ENCODE data around the gene ADAMTS15. TPM values are rescaled to one million over a fixed set of nuclear protein-coding genes. Genes with fewer than 3 reads are reported as not detected.

ADAMTS15 gene
- total and polyA plus RNA-seq, 10 of the 15 experiments (the other 5 are each of a cell fraction or from before 2014, with no cell fraction given) = not detected

DNA sequence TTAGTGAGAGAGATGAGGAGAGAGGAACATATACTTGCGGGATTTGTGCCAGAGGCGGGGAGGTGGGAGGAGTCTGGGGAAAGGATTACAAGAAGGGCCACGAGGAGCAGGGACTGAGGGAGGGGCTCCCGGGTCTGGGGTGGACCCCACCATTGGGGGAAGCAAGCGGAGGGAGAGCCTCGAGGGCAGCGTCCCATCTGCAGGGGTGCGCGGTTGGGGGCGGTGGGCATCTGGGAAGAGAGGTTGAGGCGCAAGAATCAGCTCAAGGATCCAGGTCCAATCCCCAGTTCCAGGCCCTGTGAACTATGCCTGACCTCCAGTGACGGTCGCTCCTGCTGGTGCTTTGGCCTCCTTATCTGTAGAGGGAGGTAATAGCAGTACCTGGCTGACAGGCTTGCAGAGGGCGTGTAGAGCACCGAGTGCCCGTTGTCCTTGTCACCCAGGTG, 38.0 kb downstream of the ADAMTS15 start:
- ChIA-PET SMC1A (ENCODE audit: uncharacterized antibody, unreplicated experiment) (no interaction called here), POLR2A (no interaction called here), CTCF (no interaction called here), RAD21 (ENCODE audit: unreplicated experiment) (no interaction called here)
- H3K4me2 ChIP-seq (ENCODE audit: control insufficient read depth, insufficient read depth) = no peak overlapping the region
- no peak overlapping the region for H2AFZ ChIP-seq (ENCODE audit: control insufficient read depth, low read depth, low read length)
- H3K4me3 ChIP-seq = no peak overlapping the region
- H3K79me2 ChIP-seq (ENCODE audit: control insufficient read depth, insufficient read depth, low read length) = no peaks in the 10 kb centered on the region
- in situ Hi-C loops (cut with MboI) = no loop called here
- H3K9me3 ChIP-seq (replicated peaks; ENCODE audit: control insufficient read depth, insufficient read depth, low read length) = no peaks in the 10 kb centered on the region
- H3K27ac ChIP-seq (ENCODE audit: control insufficient read depth, insufficient read depth) = no peak overlapping the region
- no peak overlapping the region for H3K9ac ChIP-seq (ENCODE audit: control insufficient read depth, insufficient read depth, low read length)
- BruUV-seq (replicated peaks) = no TSS peak
- WGBS (ENCODE audit: insufficient coverage, insufficient replicate concordance, low lambda C conversion rate, missing lambda C conversion rate) = 45% methylated on average over 15 of the region's 16 CpGs
- no peaks in the 10 kb centered on the region for H3K36me3 ChIP-seq (ENCODE audit: control insufficient read depth in 2 of 2, insufficient read depth in 2 of 2, low read length in 1 of 2)
- DNase-seq (ENCODE audit: low read depth, low spot score) (no peak), ATAC-seq (no peak), FAIRE-seq (no peak)
- H4K20me1 ChIP-seq (ENCODE audit: control insufficient read depth, insufficient read depth) = no peaks in the 10 kb centered on the region
- intact Hi-C loops (cut with micrococcal nuclease; ENCODE audit: unreplicated experiment) = no loop called here
- H3K4me1 ChIP-seq (ENCODE audit: control insufficient read depth, insufficient read depth, low read length) = no peaks in the 10 kb centered on the region
- H3K27me3 ChIP-seq (replicated peaks in 1 of 2; ENCODE audit: control insufficient read depth in 2 of 2, insufficient read depth in 2 of 2, low read length in 1 of 2) = no peaks in the 10 kb centered on the region; a peak in 2 of 4 replicates
- TF ChIP-seq, protein P1, sequence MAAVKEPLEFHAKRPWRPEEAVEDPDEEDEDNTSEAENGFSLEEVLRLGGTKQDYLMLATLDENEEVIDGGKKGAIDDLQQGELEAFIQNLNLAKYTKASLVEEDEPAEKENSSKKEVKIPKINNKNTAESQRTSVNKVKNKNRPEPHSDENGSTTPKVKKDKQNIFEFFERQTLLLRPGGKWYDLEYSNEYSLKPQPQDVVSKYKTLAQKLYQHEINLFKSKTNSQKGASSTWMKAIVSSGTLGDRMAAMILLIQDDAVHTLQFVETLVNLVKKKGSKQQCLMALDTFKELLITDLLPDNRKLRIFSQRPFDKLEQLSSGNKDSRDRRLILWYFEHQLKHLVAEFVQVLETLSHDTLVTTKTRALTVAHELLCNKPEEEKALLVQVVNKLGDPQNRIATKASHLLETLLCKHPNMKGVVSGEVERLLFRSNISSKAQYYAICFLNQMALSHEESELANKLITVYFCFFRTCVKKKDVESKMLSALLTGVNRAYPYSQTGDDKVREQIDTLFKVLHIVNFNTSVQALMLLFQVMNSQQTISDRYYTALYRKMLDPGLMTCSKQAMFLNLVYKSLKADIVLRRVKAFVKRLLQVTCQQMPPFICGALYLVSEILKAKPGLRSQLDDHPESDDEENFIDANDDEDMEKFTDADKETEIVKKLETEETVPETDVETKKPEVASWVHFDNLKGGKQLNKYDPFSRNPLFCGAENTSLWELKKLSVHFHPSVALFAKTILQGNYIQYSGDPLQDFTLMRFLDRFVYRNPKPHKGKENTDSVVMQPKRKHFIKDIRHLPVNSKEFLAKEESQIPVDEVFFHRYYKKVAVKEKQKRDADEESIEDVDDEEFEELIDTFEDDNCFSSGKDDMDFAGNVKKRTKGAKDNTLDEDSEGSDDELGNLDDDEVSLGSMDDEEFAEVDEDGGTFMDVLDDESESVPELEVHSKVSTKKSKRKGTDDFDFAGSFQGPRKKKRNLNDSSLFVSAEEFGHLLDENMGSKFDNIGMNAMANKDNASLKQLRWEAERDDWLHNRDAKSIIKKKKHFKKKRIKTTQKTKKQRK (IDR thresholded peaks at IDR 0.05; ENCODE audit: low read depth, low read length) = no peak
- TF ChIP-seq ASH2L (IDR thresholded peaks at IDR 0.05; ENCODE audit: borderline replicate concordance, low read depth) (no peak), RFX5 (IDR thresholded peaks at IDR 0.05; ENCODE audit: low read depth, low read length) (no peak), SPI1 (IDR thresholded peaks at IDR 0.05; ENCODE audit: borderline replicate concordance, insufficient read depth, low read depth, low read length) (no peak), CHD4 (IDR thresholded peaks at IDR 0.05) (no peak), RAD21 (IDR thresholded peaks at IDR 0.05; ENCODE audit: insufficient read depth, low read depth, low read length) (no peak), KDM1A (IDR thresholded peaks at IDR 0.05; ENCODE audit: borderline replicate concordance) (no peak), NRF1 (conservative IDR thresholded peaks at IDR 0.05; ENCODE audit: low read depth, low read length) (no peak), HCFC1 (IDR thresholded peaks at IDR 0.05; ENCODE audit: low read length) (no peak), TAF1 (IDR thresholded peaks at IDR 0.05; ENCODE audit: borderline replicate concordance, low read depth, low read length) (no peak), SMAD1 (IDR thresholded peaks at IDR 0.05; ENCODE audit: low read depth, partially characterized antibody) (no peak), EED (IDR thresholded peaks at IDR 0.05; ENCODE audit: low read depth) (no peak), MTA2 (IDR thresholded peaks at IDR 0.05; ENCODE audit: low read depth) (no peak)
- TF ChIP-seq, protein P2, sequence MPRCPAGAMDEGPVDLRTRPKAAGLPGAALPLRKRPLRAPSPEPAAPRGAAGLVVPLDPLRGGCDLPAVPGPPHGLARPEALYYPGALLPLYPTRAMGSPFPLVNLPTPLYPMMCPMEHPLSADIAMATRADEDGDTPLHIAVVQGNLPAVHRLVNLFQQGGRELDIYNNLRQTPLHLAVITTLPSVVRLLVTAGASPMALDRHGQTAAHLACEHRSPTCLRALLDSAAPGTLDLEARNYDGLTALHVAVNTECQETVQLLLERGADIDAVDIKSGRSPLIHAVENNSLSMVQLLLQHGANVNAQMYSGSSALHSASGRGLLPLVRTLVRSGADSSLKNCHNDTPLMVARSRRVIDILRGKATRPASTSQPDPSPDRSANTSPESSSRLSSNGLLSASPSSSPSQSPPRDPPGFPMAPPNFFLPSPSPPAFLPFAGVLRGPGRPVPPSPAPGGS (IDR thresholded peaks at IDR 0.05; ENCODE audit: borderline replicate concordance, insufficient read depth, low read depth, low read length, poor library complexity, severe bottlenecking) = no peak
- TF ChIP-seq, protein P3, sequence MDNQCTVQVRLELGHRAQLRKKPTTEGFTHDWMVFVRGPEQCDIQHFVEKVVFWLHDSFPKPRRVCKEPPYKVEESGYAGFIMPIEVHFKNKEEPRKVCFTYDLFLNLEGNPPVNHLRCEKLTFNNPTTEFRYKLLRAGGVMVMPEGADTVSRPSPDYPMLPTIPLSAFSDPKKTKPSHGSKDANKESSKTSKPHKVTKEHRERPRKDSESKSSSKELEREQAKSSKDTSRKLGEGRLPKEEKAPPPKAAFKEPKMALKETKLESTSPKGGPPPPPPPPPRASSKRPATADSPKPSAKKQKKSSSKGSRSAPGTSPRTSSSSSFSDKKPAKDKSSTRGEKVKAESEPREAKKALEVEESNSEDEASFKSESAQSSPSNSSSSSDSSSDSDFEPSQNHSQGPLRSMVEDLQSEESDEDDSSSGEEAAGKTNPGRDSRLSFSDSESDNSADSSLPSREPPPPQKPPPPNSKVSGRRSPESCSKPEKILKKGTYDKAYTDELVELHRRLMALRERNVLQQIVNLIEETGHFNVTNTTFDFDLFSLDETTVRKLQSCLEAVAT (IDR thresholded peaks at IDR 0.05) = no peak
- TF ChIP-seq, protein P4, sequence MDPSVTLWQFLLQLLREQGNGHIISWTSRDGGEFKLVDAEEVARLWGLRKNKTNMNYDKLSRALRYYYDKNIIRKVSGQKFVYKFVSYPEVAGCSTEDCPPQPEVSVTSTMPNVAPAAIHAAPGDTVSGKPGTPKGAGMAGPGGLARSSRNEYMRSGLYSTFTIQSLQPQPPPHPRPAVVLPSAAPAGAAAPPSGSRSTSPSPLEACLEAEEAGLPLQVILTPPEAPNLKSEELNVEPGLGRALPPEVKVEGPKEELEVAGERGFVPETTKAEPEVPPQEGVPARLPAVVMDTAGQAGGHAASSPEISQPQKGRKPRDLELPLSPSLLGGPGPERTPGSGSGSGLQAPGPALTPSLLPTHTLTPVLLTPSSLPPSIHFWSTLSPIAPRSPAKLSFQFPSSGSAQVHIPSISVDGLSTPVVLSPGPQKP (IDR thresholded peaks at IDR 0.05; ENCODE audit: low read depth, low read length) = no peak
